CD4-positive, alpha-beta T cell treated with Interleukin-17A for 4 hours (primary cell): Measurements from ENCODE around the gene DAPK1.
"Not testable (repeated sequence)": the region's sequence is repeated elsewhere in the genome, so short reads cannot be mapped to it uniquely, and the experiment has no call there.

Source experiments
- DNase-seq: peaks from one replicate; pipeline ENCODE4 v3.0.0-alpha.2; 2020; ENCODE audit warnings: mixed read lengths

The DAPK1 gene

DNA sequence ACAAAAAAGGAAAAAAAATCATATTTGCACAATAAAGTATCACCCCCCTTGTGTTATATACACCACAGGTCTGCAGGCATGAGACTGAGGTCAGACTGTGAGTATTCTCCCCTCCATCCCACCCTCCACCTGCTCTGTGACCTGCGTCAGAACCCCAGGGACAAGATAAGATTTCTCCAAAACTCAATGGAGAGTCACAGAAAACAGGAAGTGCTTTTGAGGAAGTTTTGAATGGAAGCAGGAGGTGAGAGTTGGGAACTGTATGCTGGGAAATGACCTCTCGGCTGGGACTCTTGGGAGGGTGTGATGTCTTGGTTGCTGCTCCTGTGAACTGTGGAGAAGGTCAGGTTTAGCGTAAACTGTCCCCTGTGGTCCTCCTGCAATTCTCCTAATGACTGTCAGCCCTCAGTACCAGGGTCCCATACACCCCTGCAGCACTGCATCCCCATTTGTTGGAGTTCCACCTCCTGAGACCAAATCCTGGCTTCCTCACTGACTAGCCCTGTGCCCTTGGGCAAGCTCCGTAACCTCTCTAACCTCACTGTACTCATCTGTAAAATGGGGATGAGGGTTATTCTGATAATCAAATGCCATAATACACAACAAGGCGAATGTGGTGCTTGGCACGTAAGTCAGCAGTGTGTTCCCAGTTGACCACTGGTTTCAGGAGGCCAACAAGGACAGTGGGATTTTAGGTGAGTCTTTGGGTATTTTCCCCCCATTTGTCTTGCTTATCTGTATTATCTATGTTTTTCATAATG lies 221.4 kb downstream of the DAPK1 start:
- no peak for DNase-seq

DNA sequence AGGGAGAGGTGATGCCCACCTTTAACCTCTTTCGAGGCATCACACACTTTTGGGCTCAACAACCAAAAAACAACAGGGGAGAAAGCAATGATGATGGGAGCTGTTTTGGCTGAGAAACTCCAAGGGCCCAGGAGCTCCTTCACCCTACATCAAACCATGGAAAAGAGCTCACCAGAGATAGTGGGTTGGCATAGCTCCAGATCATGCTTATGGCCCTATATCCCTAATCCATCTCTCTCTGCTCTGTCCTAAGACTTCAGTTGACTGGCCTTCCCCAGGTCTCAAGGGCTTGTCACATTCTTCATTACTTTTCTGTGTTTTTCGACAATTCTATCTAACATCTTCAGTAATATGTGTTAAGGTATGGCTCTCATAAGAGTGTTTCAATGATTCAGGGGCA lies 222.5 kb downstream of the DAPK1 start:
- DNase-seq = no peak

DNA sequence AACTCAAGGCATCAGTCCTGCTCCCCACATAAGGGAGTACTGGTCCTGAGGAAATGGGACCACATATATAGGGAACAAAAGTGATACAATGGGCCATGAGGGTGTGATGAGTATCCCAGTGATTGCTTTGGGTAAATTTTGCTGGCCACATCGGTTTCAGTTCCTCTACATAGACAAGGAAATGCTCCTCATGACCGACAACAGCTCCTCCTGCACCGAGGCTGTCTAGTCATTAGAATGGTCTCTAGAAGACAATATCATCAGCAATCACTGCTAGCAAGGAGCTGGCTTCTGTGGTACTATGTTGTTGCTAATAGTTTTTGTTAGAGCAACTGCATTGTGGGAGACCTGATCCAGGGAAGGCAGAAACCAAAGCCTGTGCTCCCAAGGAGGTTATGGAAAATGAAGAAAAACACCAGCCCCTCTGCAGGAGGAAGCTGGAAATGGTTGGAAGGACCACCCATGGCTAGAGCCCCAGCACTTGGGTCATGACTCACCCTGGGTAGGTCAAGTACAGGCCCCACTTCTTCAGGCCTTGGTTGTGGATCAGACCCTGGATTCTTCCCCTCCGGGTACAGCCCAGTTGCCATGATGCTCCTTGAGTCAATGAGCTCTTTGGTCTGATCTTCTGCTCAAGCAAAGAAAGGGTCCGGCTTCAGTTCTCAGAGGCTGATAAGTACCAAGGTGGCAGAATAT lies 224.9 kb downstream of the DAPK1 start:
- DNase-seq = no peak

DNA sequence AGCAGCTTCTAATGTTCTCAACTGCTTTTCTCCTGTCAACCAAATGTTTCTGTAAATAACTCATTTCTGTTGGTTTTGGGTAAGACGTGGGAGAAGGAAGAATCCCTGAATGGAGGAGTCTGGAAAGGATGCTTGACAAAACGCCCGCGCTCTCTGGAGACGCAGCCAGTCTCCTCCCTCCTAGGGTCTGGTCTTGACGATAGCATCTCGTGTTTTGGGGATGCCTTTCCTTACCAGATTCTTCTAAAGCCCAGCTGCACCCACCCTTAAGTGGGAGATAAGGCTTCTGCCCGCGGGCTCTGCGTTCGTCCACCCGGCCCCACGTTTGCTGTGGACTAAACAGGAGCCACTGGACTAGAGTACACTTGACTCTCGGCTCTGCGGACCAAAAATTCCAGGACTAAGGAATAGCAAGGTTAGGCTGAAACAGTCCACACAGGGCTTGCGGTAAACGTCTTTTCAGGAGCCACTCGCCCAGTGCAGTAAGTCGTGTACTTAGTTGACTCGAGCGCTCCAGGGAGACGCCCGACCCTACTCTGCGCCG lies 227.8 kb downstream of the DAPK1 start:
- DNase-seq = no peak

DNA sequence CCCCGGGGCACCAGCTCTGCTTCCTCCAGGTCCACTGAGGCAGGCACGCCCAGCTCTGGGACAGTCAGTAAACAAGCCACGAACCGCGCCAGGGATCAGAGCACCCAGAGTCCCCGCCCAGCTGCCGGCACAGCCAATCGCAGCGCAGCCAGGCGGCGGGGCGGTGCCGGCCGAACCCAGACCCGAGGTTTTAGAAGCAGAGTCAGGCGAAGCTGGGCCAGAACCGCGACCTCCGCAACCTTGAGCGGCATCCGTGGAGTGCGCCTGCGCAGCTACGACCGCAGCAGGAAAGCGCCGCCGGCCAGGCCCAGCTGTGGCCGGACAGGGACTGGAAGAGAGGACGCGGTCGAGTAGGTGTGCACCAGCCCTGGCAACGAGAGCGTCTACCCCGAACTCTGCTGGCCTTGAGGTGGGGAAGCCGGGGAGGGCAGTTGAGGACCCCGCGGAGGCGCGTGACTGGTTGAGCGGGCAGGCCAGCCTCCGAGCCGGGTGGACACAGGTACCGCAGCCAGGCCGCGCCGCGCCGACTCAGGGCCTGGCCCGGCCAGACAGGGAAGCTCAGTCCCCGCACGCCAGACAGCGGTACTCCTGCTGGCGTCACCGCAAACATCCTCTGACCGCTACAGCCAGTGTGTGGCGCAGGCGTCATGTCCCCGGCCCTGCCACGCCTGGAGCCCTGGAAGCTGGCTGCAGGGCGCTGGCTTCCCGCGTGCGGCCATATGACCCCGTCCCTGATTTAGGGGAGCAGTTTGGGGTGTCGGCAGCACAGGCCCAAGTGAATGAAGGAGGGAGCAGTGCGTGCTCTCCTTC lies 228.4 kb downstream of the DAPK1 start, which contains the start of gene CTSL:
TSS of gene CTSL (plus strand) at position 220 of the 810 bp plus-strand sequence. CDS start 1,485 bp downstream, outside the sequence.
- peak; percentile 84 for DNase-seq

DNA sequence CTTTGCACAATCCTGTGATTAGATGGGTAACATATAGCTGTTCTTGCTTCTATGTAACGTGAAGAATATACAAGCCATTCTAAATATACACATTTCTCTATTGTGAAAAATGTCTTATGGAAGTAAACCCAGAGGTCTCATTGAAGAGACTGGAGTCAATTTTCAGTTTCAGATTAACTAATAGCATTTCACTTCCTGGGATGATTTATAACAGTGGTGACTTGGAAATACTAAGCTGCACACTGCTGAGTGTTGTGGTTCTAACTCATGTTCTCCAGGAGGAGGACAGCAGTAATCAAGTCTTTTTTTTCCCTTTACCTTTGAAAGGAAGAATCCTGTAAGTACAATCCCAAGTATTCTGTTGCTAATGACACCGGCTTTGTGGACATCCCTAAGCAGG lies 231.6 kb downstream of the DAPK1 start:
- DNase-seq = no peak

DNA sequence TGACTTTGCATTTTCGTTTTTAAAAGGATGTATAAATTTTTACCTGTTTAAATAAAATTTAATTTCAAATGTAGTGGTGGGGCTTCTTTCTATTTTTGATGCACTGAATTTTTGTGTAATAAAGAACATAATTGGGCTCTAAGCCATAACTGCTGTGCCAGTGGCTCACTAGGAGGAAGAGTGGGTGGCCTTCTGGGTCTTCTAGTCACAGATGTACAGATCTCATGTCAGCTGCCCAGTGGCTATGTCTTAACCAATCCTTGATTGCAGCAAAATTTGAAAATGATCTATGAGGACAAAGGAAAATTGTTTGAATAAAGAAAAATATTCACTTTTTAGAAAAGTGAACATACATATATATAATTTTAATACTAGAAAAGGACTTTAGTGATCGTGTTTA lies 233.7 kb downstream of the DAPK1 start:
- DNase-seq = no peak

DNA sequence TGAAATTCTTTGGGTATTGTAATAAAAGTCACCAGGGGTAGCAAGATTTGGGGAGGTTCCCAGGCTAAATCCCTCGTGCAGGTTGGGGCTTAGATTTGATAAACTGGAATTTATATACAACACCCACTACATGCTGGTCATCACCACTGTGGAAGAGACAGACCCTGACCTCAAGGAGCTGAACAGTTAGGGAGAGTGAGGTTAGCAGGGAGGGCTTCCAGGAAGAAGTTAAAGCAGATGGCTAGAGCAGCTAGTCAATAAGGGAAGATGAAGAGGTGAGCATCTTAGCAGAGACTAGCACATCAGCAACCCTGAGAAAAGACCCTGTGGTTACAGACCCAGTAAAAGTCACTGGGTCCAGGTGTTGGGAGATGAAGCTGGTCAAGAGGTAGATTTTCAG lies 234.7 kb downstream of the DAPK1 start:
- DNase-seq = no peak

DNA sequence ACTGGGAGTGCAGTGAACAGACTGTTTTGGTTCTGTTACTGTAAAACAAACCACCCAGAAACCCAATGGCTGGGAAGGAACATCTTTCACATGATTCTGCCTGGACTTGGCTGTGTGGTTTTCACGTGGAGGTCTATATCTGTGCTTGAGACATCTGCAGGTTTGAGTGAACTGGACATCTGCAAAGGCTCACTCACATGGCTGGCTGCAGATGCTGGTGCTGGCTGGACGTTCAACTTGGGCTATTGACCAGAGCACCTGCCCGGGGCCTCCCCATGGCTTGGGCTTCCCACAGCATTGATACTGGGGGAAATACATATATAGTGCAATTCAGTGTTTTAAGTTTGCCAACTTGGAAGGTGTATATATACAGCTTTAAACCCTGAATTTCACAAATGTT lies 235.1 kb downstream of the DAPK1 start:
- DNase-seq = no peak

DNA sequence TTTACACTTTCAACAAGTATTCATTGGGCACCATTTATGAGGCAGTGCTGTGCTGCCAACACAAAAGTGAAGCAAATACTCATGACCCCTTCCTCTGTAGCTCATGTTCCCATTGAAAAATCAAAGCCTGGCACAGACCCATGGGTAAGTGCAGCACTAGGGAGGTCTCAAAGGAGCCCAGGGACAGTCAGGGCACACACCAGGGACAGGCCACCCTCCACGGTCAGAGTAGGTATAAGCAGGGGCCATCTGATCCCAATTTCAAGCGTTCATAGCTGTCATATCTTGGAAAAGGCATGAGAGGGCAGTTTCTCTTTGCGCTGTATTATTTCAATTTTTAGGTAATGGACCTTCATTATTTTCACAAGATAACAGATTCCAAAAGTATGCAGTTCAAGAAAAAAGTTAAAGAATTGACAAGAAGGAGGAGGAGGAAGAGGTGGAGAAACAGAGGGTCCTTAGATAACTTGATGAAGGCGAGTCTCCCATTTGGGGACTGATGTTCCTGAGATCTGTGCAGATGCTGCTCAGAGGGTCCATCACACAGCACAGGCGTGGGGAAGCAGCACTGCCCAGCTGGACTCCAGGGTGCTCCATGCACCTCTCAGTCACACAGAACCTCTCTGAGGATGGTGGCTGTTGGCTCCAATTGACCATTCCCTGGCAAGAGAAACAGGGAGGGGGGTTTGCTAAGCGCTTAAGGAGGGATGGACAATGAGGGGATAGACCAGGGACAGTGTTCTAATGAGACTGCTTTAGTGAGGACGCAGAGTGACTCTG lies 235.8 kb downstream of the DAPK1 start:
- no peak for DNase-seq

DNA sequence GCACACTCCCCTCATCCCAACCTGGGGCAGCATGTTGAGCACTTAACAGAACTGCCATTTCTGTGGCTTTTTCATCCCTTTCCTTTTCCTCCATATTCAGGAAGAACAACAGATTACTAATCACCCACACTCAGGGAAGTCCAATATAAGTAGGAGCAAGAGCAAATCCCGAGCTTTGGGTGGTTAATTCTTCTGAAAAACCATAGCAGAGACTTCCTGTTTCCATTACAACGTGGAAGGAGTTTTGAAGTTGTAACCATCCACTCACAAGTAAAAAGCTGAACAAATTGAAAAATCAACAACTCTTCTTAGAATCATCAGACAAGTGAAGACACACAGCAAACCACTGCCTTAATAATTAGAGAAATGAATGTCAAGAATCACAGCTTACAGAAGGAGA lies 236.4 kb downstream of the DAPK1 start:
- no peak for DNase-seq

DNA sequence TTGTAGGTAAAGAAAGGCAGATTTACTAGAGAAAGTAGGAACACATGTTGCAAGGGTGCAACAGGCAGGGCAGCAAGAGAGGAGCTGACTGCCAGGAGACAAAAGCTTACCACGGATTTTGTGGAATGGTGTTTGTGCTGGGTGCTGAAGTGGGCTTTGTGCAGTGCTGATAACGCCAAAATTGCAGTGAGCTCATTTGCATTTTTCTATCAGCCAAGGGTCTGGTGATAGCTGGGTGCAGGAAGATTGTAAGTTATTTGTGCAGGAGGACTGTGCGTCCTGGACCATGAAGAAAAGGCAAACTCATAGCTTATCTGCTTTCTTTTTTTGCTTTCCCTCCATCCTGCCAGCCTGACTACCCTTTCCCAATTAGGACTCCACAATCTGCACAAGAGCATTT lies 241.9 kb downstream of the DAPK1 start:
- no peak for DNase-seq

DNA sequence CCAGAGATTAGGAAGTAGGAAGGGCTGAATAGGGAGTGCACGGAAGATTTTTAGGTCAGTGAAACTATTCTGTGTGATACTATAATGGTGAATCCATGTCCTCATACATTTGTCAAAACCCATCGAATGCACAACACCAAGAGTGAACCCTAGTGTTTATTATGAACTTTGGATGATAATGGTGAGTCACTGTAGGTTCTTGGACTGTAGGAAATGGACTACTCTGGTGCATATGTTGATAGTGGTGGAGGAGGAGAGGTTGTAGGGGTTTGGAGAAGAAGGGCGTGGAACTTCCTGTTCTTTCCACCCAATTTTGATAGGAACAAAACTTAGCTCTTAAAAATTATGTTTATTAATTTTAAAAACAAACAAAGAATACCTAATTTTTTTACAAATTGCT lies 242.5 kb downstream of the DAPK1 start:
- DNase-seq = no peak

DNA sequence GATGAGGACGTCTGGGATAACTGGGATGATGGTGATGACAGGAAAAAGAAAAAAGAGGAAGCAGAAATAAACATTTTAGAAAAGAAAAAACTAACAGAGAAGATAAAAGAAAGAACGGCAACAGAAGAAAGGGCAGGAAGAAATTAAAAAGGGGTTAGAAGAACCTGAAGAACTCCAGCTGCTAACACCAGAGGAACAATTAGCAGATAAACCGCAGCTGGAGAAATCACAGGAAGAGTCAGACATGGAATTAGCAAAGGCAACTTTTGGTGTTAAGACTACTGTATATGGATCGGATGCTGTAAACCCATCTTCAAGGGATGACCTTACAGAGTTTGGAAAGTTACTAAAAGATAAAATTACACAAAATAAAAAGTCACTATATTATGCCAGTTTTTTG lies 243.7 kb downstream of the DAPK1 start:
- no peak for DNase-seq

DNA sequence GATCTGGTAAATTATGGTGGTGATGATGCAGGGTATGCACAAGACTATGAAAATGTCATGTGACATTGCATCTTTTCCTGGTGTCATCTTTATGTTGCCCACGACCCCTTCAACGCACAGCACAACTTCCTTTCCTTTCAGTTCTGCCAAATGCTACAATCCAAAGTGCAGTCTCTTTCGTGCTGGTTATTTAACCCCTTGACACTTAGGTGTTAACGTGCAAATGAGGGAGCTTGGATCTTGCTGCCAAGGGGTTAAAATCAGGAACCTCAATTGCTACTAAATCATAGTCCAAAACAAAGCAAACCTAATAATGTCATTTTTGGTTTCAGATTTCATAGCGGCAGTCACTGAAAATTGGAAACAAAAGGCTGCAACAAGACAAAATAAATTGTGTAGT lies 244.2 kb downstream of the DAPK1 start:
- no peak for DNase-seq

DNA sequence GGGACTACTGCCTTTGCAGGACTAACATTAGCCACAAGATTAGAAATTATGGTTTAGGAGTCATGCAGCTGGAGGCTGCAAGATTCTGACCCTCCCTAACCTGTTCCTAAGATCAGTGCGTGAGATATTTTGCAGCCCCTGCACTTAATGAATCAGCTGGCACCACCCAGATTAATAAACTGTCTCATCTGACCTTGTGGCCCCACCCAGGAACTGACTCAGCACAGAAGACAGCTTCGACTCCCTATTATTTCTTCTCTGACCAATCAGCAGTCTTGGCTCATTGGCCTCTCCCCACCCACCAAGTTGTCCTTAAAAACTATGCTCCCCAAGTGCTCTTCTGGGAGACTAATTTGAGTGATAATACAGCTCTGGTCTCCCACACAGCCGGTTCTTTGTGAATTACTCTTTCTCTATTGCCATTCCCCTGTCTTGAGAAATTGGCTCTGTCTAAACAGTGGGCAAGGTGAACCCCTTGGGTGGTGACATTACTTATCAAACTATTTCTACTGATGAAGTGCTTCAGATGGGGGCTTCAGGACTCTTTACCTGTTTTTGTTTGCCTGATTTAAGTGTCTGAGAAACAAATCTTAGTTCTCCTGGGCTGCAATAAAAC lies 245.3 kb downstream of the DAPK1 start:
- no peak for DNase-seq

DNA sequence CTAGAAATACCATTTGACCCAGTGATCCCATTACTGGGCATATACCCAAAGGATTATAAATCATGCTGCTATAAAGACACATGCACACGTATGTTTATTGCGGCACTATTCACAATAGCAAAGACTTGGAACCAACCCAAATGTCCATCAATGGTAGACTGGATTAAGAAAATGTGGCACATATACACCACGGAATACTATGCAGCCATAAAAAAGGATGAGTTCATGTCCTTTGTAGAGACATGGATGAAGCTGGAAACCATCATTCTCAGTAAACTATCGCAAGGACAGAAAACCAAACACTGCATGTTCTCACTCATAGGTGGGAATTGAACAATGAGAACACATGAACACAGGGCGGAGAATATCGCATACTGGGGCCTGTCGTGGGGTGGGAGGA lies 246.6 kb downstream of the DAPK1 start:
- DNase-seq = not testable (repeated sequence)

DNA sequence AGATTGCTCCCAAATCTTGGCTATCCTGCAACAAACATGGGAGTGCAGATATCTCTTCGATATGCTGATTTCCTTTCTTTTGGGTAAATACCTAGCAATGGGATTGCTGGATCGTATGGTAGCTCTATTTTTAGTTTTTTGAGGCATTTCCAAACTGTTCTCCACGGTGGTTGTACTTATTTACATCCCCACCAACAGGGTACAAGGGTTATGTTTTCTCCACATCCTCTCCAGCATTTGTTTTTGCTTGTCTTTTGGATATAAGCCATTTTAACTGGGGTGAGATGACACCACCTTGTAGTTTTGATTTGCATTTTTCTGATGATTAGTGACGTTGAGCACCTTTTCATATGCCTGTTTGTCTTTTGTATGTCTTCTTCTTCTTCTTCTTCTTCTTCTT lies 248.5 kb downstream of the DAPK1 start:
- no peak for DNase-seq

DNA sequence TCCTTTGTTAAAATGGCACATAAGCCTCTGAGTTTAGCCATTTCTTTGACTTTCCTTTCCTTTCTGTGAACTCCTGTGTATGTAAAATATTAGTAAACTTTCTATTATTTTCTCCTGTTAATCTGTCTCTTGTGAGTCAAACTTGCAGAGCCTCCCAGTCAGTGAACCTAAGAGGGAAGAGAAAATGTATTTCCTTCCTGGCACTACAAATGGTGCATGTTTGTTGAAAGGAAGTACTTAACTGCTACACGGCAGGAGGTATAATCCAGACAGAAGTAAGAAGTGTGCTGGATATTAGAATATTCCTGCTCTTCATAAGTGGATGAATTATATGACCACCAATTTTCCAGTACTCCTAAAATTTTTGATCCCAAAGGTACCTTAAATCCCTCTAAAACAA lies 251.2 kb downstream of the DAPK1 start:
- no peak for DNase-seq

DNA sequence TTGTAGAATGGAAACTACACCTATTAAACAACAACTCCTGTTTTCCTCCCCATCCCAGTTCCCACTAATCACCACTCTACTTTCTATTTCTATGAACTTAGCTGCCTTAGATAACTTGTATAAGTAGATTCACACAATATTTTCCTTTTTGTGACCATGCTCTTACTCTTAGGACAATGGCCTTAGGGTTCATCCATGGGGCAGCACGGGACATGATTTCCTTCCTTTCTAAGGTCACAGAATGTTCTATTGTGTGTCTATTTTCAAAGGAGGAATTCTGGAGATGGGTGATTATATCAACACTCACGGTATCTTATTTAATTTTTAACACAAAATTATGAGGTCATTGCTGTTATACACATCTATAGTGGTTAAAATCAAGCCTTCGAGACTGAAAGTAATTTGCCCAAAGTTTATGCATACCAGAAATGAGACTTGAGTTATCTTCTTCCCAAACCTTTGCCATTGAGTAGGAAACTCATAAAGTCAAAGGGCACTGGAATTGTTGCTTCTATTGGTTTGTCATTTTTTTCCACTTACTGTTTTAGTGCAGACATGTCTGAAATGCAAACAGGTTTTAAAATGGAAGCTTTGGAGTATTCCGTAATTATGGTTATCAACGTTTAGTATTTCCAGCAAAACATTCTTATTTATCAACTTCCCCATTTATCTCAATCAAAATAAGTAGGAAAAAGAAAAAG lies 251.8 kb downstream of the DAPK1 start:
- no peak for DNase-seq

DNA sequence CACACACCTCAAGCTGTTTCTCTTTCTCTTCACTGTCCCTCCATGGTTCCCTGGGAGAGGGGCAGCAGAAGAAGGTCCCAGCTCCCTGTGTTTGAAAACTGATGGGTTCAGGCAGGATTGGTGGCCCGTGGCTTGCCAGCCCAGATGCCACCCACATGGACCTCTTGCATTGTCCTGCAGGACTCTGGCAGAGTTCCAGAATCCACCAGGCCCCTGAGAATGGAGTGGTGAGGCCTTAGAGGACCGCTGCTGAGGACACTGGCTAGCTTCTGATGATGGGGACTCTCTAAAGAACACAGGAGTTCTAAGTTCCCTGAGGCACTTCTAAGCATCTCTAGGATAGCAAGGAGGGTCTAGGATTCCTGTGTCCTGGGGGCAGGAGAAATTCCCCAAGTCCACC lies 253.1 kb downstream of the DAPK1 start:
- no peak for DNase-seq

DNA sequence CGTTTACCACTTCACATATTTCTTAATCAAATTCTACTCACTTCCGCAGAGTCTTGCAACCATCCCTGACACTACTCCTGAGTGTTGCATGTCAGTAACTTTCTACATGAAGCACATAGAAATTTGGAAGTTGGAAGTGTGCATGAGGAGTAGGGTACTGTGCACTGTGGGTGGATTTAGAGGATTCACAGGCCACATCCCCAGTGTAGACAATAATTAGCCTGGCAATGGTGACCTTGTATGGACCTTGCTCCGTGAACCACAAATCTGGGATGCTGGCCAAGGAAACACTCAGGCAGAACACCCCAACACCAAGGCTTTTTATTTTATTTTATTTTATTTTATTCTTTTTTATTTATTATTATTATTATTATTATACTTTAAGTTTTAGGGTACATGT lies 253.8 kb downstream of the DAPK1 start:
- no peak for DNase-seq
